ENCODE data around the gene DSCAML1. TPM values are rescaled to one million over a fixed set of nuclear protein-coding genes. Genes with fewer than 3 reads are reported as not detected.
"Not testable (repeated sequence)": the region's sequence is repeated elsewhere in the genome, so short reads cannot be mapped to it uniquely, and the experiment has no call there.

Gene DSCAML1
- total RNA-seq, 2 experiments from 2014 or later: not detected

DNA sequence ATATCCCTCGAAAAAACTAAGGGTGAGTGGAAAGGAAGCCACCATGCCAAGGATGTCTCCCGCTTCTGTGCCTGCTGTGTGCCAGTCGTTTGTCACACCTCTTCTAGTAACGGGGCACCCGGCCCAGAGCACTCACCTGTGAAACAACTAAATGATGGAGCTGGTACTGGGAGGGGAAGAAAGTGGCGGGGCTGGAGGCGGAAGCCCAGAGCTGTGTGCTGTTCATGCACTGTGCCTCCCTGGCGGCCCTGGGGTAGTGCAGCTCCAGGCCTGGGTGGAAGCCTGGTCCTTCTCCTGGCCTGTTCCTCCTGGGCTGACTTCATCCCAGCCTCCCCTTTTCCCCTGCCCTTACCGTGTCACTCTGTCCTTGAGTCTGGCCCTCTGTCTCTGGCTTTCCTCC is 339.2 kb downstream of the DSCAML1 start:
- ChIA-PET POLR2A (no interaction called here), CTCF (ENCODE audit: unreplicated experiment) (no interaction called here)
- Histone ChIP-seq H3K4me1 (ENCODE audit: insufficient read depth, low read length, poor library complexity, severe bottlenecking) (no peaks in the 10 kb centered on the region), H3K27ac (ENCODE audit: low read depth, low read length, poor library complexity, severe bottlenecking) (no peak overlapping the region), H3K9me2 (ENCODE audit: insufficient read depth, low read length) (no peaks in the 10 kb centered on the region), H3K79me2 (ENCODE audit: insufficient read depth, low read depth, low read length) (no peaks in the 10 kb centered on the region), H4K20me1 (ENCODE audit: insufficient read depth, low read length) (no peaks in the 10 kb centered on the region), H2AFZ (ENCODE audit: low read length) (no peak overlapping the region), H3K36me3 (ENCODE audit: insufficient read depth, low read length) (no peaks in the 10 kb centered on the region), H3K4me3 (ENCODE audit: low read depth, low read length, poor library complexity, severe bottlenecking) (no peak overlapping the region), H3K4me2 (ENCODE audit: low read length) (no peak overlapping the region), H3K9me3 (ENCODE audit: low read length) (0 out of 2 replicates have a peak, but pooled peaks cover 7% of the 10 kb centered on the region)
- no TSS peak for BruUV-seq (replicated peaks)
- no peak for DNase-seq (ENCODE audit: low spot score)
- intact Hi-C loops (cut with micrococcal nuclease; ENCODE audit: unreplicated experiment): no loop called here
- TF ChIP-seq EZH2phosphoT487 (IDR thresholded peaks at IDR 0.05; ENCODE audit: borderline replicate concordance, low read depth, low read length): no peak
- TF ChIP-seq, protein P1, sequence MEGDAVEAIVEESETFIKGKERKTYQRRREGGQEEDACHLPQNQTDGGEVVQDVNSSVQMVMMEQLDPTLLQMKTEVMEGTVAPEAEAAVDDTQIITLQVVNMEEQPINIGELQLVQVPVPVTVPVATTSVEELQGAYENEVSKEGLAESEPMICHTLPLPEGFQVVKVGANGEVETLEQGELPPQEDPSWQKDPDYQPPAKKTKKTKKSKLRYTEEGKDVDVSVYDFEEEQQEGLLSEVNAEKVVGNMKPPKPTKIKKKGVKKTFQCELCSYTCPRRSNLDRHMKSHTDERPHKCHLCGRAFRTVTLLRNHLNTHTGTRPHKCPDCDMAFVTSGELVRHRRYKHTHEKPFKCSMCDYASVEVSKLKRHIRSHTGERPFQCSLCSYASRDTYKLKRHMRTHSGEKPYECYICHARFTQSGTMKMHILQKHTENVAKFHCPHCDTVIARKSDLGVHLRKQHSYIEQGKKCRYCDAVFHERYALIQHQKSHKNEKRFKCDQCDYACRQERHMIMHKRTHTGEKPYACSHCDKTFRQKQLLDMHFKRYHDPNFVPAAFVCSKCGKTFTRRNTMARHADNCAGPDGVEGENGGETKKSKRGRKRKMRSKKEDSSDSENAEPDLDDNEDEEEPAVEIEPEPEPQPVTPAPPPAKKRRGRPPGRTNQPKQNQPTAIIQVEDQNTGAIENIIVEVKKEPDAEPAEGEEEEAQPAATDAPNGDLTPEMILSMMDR (conservative IDR thresholded peaks at IDR 0.05; ENCODE audit: low read length): no peak

GRCh38 chr11:117457031-117457785 is 339.8 kb downstream of the DSCAML1 start:
- H3K4me3 ChIP-seq (ENCODE audit: low read depth, low read length, poor library complexity, severe bottlenecking): no peak overlapping the region
- H3K79me2 ChIP-seq (ENCODE audit: insufficient read depth, low read depth, low read length): no peaks in the 10 kb centered on the region
- no peaks in the 10 kb centered on the region for H3K36me3 ChIP-seq (ENCODE audit: insufficient read depth, low read length)
- DNase-seq (ENCODE audit: low spot score): no peak
- no peaks in the 10 kb centered on the region for H3K4me1 ChIP-seq (ENCODE audit: insufficient read depth, low read length, poor library complexity, severe bottlenecking)
- CTCF ChIA-PET (ENCODE audit: unreplicated experiment): no interaction called here
- no peak overlapping the region for H3K4me2 ChIP-seq (ENCODE audit: low read length)
- no peaks in the 10 kb centered on the region for H3K9me2 ChIP-seq (ENCODE audit: insufficient read depth, low read length)
- TF ChIP-seq EZH2phosphoT487 (IDR thresholded peaks at IDR 0.05; ENCODE audit: borderline replicate concordance, low read depth, low read length): no peak
- TF ChIP-seq, protein P1 (conservative IDR thresholded peaks at IDR 0.05; ENCODE audit: low read length): no peak
- H2AFZ ChIP-seq (ENCODE audit: low read length): no peak overlapping the region
- intact Hi-C loops (cut with micrococcal nuclease; ENCODE audit: unreplicated experiment): no loop called here
- H3K27ac ChIP-seq (ENCODE audit: low read depth, low read length, poor library complexity, severe bottlenecking): no peak overlapping the region
- POLR2A ChIA-PET: no interaction called here
- 0 out of 2 replicates have a peak, but pooled peaks cover 7% of the 10 kb centered on the region for H3K9me3 ChIP-seq (ENCODE audit: low read length)
- H4K20me1 ChIP-seq (ENCODE audit: insufficient read depth, low read length): no peaks in the 10 kb centered on the region
- no TSS peak for BruUV-seq (replicated peaks)

DNA sequence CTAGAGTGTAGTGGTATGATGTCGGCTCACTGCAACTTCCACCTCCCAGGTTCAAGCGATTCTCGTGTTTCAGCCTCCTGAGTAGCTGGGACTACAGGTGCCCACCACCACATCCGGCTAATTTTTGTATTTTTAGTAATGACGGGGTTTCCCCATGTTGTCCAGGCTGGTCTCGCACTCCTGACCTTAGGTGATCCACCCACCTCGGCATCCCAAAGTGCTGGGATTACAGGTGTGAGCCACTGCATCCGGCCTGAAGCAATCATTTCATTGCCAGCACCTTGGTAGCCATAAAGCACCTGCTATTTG is 340.3 kb downstream of the DSCAML1 start:
- H3K79me2 ChIP-seq (ENCODE audit: insufficient read depth, low read depth, low read length); BruUV-seq (replicated peaks); DNase-seq (ENCODE audit: low spot score); H4K20me1 ChIP-seq (ENCODE audit: insufficient read depth, low read length); H3K4me2 ChIP-seq (ENCODE audit: low read length); H3K4me3 ChIP-seq (ENCODE audit: low read depth, low read length, poor library complexity, severe bottlenecking); H3K4me1 ChIP-seq (ENCODE audit: insufficient read depth, low read length, poor library complexity, severe bottlenecking); CTCF ChIA-PET (ENCODE audit: unreplicated experiment); H3K9me2 ChIP-seq (ENCODE audit: insufficient read depth, low read length); intact Hi-C loops (cut with micrococcal nuclease; ENCODE audit: unreplicated experiment); H3K27ac ChIP-seq (ENCODE audit: low read depth, low read length, poor library complexity, severe bottlenecking); H3K36me3 ChIP-seq (ENCODE audit: insufficient read depth, low read length); H2AFZ ChIP-seq (ENCODE audit: low read length); POLR2A ChIA-PET; H3K9me3 ChIP-seq (ENCODE audit: low read length): not testable (repeated sequence)

Measured in OCI-LY7 (cell line).